GM19463 (cell line): ENCODE measurements around the gene LMO2.
A peak's percentile ranks its signal among the peaks of the same experiment; 100 is the strongest.
"Not testable (repeated sequence)": the region's sequence is repeated elsewhere in the genome, so short reads cannot be mapped to it uniquely, and the experiment has no call there.

Experiments used
- ATAC-seq: cut with Tn5 transposase; IDR thresholded peaks from one replicate; pipeline ENCODE4 v1.9.1; 2021; ENCODE audit warnings: mild to moderate bottlenecking, moderate library complexity; ENCODE audit not compliant: unreplicated experiment

The LMO2 gene

GRCh38 chr11:33863418-33864172, 28.3 kb downstream of the LMO2 start:
- no peak for ATAC-seq

- no peak for ATAC-seq
Measured at GRCh38 chr11:33861941-33862589, 29.8 kb downstream of the LMO2 start.

- no peak for ATAC-seq
Measured at GRCh38 chr11:33861386-33861785, 30.5 kb downstream of the LMO2 start.

- no peak for ATAC-seq
Measured at GRCh38 chr11:33860926-33861325, 30.9 kb downstream of the LMO2 start.

- no peak for ATAC-seq
Measured at GRCh38 chr11:33859306-33859705, 32.6 kb downstream of the LMO2 start.

GRCh38 chr11:33857933-33858371, 33.9 kb downstream of the LMO2 start:
- ATAC-seq, result peak; percentile 54

- no peak for ATAC-seq
Measured at GRCh38 chr11:33855500-33855899, 36.4 kb downstream of the LMO2 start.

GRCh38 chr11:33848717-33849390, 43.0 kb downstream of the LMO2 start:
- no peak for ATAC-seq

- no peak for ATAC-seq
Measured at GRCh38 chr11:33847251-33847650, 44.6 kb downstream of the LMO2 start.

GRCh38 chr11:33844236-33844635, 47.6 kb downstream of the LMO2 start:
- no peak for ATAC-seq

- no peak for ATAC-seq
Measured at GRCh38 chr11:33843018-33843417, 48.9 kb downstream of the LMO2 start.

GRCh38 chr11:33842236-33842915, 49.5 kb downstream of the LMO2 start:
- ATAC-seq, result no peak

GRCh38 chr11:33838234-33838633, 53.6 kb downstream of the LMO2 start:
- ATAC-seq, result not testable (repeated sequence)

- ATAC-seq, result not testable (repeated sequence)
Measured at GRCh38 chr11:33837334-33837733, 54.5 kb downstream of the LMO2 start.

GRCh38 chr11:33835143-33835878, 56.6 kb downstream of the LMO2 start:
- no peak for ATAC-seq

- ATAC-seq, result no peak
Measured at GRCh38 chr11:33832676-33833075, 59.2 kb downstream of the LMO2 start.

- no peak for ATAC-seq
Measured at GRCh38 chr11:33830903-33831648, 60.8 kb downstream of the LMO2 start.

GRCh38 chr11:33829430-33830141, 62.3 kb downstream of the LMO2 start:
- peak; percentile 60 for ATAC-seq
